Measurements from ENCODE around the gene SPAG16. TPM values are rescaled to one million over a fixed set of nuclear protein-coding genes. Genes with fewer than 3 reads are reported as not detected.

The SPAG16 gene
- total RNA-seq, 1 experiment from 2014 or later: 17.3 TPM

DNA sequence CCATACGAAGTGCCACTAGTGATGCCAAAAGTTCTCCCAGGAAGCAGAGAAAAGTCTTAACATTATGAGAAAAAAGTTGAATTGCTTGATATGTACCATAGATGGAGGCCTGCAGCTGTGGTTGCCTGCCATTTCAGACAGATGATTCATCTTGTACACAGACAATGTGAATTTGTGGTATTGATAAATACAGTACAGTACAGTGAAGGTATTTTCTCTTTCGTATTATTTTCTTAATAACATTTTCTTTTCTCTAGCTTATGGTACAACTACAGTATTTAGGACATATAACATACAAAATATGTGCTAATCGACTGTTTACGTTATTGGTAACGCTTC lies 1093.0 kb downstream of the SPAG16 start:
- Mint-ChIP-seq H3K27me3 (ENCODE audit: low read depth) (no peaks in the 10 kb centered on the region), H3K27ac (no peak overlapping the region), H3K9me3 (no peaks in the 10 kb centered on the region), H3K4me3 (no peak overlapping the region), H3K36me3 (ENCODE audit: insufficient read depth in 1 of 3, low read depth in 3 of 3) (no peaks in the 10 kb centered on the region), H3K4me1 (no peaks in the 10 kb centered on the region)
- Histone ChIP-seq H2BK15ac (ENCODE audit: low read depth, low read length) (no peak overlapping the region), H2BK5ac (ENCODE audit: insufficient read length, low read length) (no peak overlapping the region), H2BK20ac (ENCODE audit: low read depth, low read length, poor library complexity, severe bottlenecking) (no peak overlapping the region), H3K9me3 (ENCODE audit: control insufficient read depth, low read depth, low read length) (no peaks in the 10 kb centered on the region), H3K14ac (ENCODE audit: insufficient read depth, low read length) (no peak overlapping the region), H3K23ac (ENCODE audit: insufficient read length, low read depth, low read length) (no peak overlapping the region), H3K79me2 (ENCODE audit: insufficient read depth, low read length) (no peaks in the 10 kb centered on the region), H4K8ac (replicated peaks; ENCODE audit: insufficient read length, low read depth, low read length) (no peak overlapping the region), H3K4me1 (ENCODE audit: insufficient read depth, low read length) (no peaks in the 10 kb centered on the region), H4K20me1 (ENCODE audit: control insufficient read depth, insufficient read depth, insufficient read length) (no peaks in the 10 kb centered on the region), H3K23me2 (ENCODE audit: insufficient read length, low read depth, low read length, poor library complexity, severe bottlenecking) (no peaks in the 10 kb centered on the region), H2AFZ (ENCODE audit: low read length) (no peak overlapping the region), H3K27ac (ENCODE audit: insufficient read length, low read depth, low read length) (no peak overlapping the region), H2BK120ac (ENCODE audit: low read depth, low read length, poor library complexity, severe bottlenecking) (no peak overlapping the region), H3K9ac (ENCODE audit: extremely low read depth, insufficient read length, low read length) (no peak overlapping the region), H3K4ac (ENCODE audit: low read depth, low read length) (no peak overlapping the region), H3K18ac (ENCODE audit: insufficient read length, low read depth, low read length) (no peak overlapping the region), H3K79me1 (ENCODE audit: insufficient read depth, low read depth, low read length, poor library complexity, severe bottlenecking) (no peaks in the 10 kb centered on the region), H2BK12ac (ENCODE audit: insufficient read length, low read depth, low read length) (no peak overlapping the region), H3T11ph (ENCODE audit: low read length) (no peak overlapping the region), H4K5ac (ENCODE audit: insufficient read length, low read depth, low read length) (no peak overlapping the region), H3K4me2 (ENCODE audit: insufficient read depth, insufficient read length, low read length) (no peak overlapping the region), H2AK5ac (ENCODE audit: insufficient read length, low read length) (no peak overlapping the region), H4K91ac (ENCODE audit: insufficient read length, low read depth, low read length) (no peak overlapping the region), H3K27me3 (ENCODE audit: insufficient read depth, low read length) (no peaks in the 10 kb centered on the region), H3K56ac (ENCODE audit: insufficient read length, low read depth, low read length) (no peak overlapping the region)
- WGBS (ENCODE audit: extremely low coverage, insufficient read length, low lambda C conversion rate): no CpG with 5 or more reads among the region's 5 CpGs
- DNase-seq: no peak
- TF ChIP-seq, protein P1, sequence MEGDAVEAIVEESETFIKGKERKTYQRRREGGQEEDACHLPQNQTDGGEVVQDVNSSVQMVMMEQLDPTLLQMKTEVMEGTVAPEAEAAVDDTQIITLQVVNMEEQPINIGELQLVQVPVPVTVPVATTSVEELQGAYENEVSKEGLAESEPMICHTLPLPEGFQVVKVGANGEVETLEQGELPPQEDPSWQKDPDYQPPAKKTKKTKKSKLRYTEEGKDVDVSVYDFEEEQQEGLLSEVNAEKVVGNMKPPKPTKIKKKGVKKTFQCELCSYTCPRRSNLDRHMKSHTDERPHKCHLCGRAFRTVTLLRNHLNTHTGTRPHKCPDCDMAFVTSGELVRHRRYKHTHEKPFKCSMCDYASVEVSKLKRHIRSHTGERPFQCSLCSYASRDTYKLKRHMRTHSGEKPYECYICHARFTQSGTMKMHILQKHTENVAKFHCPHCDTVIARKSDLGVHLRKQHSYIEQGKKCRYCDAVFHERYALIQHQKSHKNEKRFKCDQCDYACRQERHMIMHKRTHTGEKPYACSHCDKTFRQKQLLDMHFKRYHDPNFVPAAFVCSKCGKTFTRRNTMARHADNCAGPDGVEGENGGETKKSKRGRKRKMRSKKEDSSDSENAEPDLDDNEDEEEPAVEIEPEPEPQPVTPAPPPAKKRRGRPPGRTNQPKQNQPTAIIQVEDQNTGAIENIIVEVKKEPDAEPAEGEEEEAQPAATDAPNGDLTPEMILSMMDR (conservative IDR thresholded peaks at IDR 0.05): no peak

All from H9 (cell line).